GM19238 (cell line): Measurements from ENCODE around the gene DCC.

Experiments
- DNase-seq: peaks from one replicate; pipeline ENCODE4 v3.0.0; 2011; ENCODE audit warnings: low spot score; ENCODE audit not compliant: insufficient read length

The DCC gene

GRCh38 chr18:53038608-53039007, 698.6 kb downstream of the DCC start:
- DNase-seq: no peak

- no peak for DNase-seq
These were observed 700.3 kb downstream of the DCC start for GRCh38 chr18:53040286-53040685.

- DNase-seq: no peak
These were observed 716.1 kb downstream of the DCC start for GRCh38 chr18:53056064-53056463.

GRCh38 chr18:53070788-53071187, 730.8 kb downstream of the DCC start:
- no peak for DNase-seq

- DNase-seq: no peak
These were observed 740.7 kb downstream of the DCC start for GRCh38 chr18:53080687-53081086.

- DNase-seq: no peak
These were observed 753.6 kb downstream of the DCC start for GRCh38 chr18:53093636-53094035.

- DNase-seq: no peak
These were observed 761.6 kb downstream of the DCC start for GRCh38 chr18:53101536-53102105.

GRCh38 chr18:53114441-53114840, 774.4 kb downstream of the DCC start:
- DNase-seq: no peak

- DNase-seq: no peak
These were observed 776.0 kb downstream of the DCC start for GRCh38 chr18:53115876-53116585.

- no peak for DNase-seq
These were observed 777.9 kb downstream of the DCC start for GRCh38 chr18:53117851-53118250.

GRCh38 chr18:53126210-53126609, 786.2 kb downstream of the DCC start:
- DNase-seq: no peak

- DNase-seq: no peak
These were observed 791.0 kb downstream of the DCC start for GRCh38 chr18:53131001-53131400.

- no peak for DNase-seq
These were observed 794.7 kb downstream of the DCC start for GRCh38 chr18:53134711-53135110.

GRCh38 chr18:53135654-53136053, 795.7 kb downstream of the DCC start:
- DNase-seq: no peak

GRCh38 chr18:53139746-53140500, 799.9 kb downstream of the DCC start:
- no peak for DNase-seq

- DNase-seq: no peak
These were observed 802.0 kb downstream of the DCC start for GRCh38 chr18:53142005-53142404.

- DNase-seq: no peak
These were observed 807.5 kb downstream of the DCC start for GRCh38 chr18:53147472-53147871.

- DNase-seq: no peak
These were observed 808.1 kb downstream of the DCC start for GRCh38 chr18:53148123-53148522.

GRCh38 chr18:53152476-53152875, 812.5 kb downstream of the DCC start:
- DNase-seq: no peak

GRCh38 chr18:53153281-53153680, 813.3 kb downstream of the DCC start:
- DNase-seq: no peak

- no peak for DNase-seq
These were observed 813.8 kb downstream of the DCC start for GRCh38 chr18:53153800-53154199.

- DNase-seq: no peak
These were observed 825.8 kb downstream of the DCC start for GRCh38 chr18:53165770-53166169.

GRCh38 chr18:53169346-53169745, 829.3 kb downstream of the DCC start:
- no peak for DNase-seq
